Measurements from ENCODE around the gene XYLT1. TPM values are rescaled to one million over a fixed set of nuclear protein-coding genes. Genes with fewer than 3 reads are reported as not detected.

The XYLT1 gene
- polyA plus RNA-seq, 1 donor (not counting 4 experiments of a cell fraction or from before 2014, with no cell fraction given), result 4.4 TPM

DNA sequence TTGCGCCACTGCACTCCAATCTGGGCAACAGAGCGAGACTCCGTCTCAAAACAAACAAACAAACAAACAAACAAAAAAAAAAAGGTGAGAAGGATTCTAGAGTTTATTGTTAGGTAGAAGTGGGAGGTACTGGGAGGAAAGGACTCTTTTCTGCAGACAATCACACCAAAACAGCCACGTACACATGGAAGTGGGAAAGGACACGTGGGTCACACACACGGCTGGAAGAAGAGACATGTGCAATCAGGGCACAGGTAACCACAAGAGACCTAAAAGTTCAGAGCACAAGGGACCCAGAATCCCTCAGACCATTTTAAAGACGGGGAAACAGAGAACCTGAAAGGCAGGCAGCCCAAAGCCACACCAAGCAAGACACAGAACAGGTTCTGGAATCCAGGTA is 20.5 kb downstream of the XYLT1 start:
- FAIRE-seq (no peak), DNase-seq (ENCODE audit: low read depth, low spot score) (no peak)
- Histone ChIP-seq H3K27ac (ENCODE audit: control insufficient read depth, insufficient read depth, low read length) (no peak overlapping the region), H3K27me3 (ENCODE audit: control insufficient read depth, extremely low read depth, insufficient read depth, low read length) (no peaks in the 10 kb centered on the region), H3K36me3 (ENCODE audit: control insufficient read depth in 2 of 2, extremely low read depth in 1 of 2, insufficient read depth in 2 of 2, low read length in 2 of 2) (peaks cover 4 to 5% of the 10 kb centered on the region in 2 experiments), H3K9me1 (ENCODE audit: control insufficient read depth, extremely low read depth, insufficient read depth, low read length) (no peaks in the 10 kb centered on the region), H3K79me2 (ENCODE audit: control insufficient read depth, insufficient read depth, low read length) (no peaks in the 10 kb centered on the region), H3K4me2 (ENCODE audit: control insufficient read depth, extremely low read depth, insufficient read depth, low read depth, low read length) (no peak overlapping the region), H3K4me3 (ENCODE audit: control insufficient read depth in 2 of 3, extremely low read depth in 1 of 3, insufficient read depth in 2 of 3, low read depth in 1 of 3, low read length in 3 of 3) (no peak overlapping the region), H2AFZ (ENCODE audit: control insufficient read depth, low read length) (no peak overlapping the region), H3K9me3 (ENCODE audit: control insufficient read depth, low read depth, low read length) (no peaks in the 10 kb centered on the region), H3K9ac (ENCODE audit: control insufficient read depth, extremely low read depth, insufficient read depth, low read length) (no peak overlapping the region), H4K20me1 (ENCODE audit: control insufficient read depth, extremely low read depth, insufficient read depth, low read length) (no peaks in the 10 kb centered on the region), H3K4me1 (ENCODE audit: control insufficient read depth, extremely low read depth, insufficient read depth, low read length) (peaks cover 3% of the 10 kb centered on the region)
- dilution Hi-C loops (cut with MboI; ENCODE audit: extremely low pct_ligation_motif_present, low sequenced_read_pairs), result no loop called here
- no peak for TF ChIP-seq EZH2 (IDR thresholded peaks at IDR 0.05; ENCODE audit: low read length)
- TF ChIP-seq, protein P1, sequence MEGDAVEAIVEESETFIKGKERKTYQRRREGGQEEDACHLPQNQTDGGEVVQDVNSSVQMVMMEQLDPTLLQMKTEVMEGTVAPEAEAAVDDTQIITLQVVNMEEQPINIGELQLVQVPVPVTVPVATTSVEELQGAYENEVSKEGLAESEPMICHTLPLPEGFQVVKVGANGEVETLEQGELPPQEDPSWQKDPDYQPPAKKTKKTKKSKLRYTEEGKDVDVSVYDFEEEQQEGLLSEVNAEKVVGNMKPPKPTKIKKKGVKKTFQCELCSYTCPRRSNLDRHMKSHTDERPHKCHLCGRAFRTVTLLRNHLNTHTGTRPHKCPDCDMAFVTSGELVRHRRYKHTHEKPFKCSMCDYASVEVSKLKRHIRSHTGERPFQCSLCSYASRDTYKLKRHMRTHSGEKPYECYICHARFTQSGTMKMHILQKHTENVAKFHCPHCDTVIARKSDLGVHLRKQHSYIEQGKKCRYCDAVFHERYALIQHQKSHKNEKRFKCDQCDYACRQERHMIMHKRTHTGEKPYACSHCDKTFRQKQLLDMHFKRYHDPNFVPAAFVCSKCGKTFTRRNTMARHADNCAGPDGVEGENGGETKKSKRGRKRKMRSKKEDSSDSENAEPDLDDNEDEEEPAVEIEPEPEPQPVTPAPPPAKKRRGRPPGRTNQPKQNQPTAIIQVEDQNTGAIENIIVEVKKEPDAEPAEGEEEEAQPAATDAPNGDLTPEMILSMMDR (optimal IDR thresholded peaks at IDR 0.05 in 1 of 3, IDR thresholded peaks at IDR 0.05 in 1 of 3, conservative IDR thresholded peaks at IDR 0.05 in 1 of 3; ENCODE audit: extremely low read depth in 1 of 3, insufficient read depth in 2 of 3, low read length in 3 of 3), result no peak

DNA sequence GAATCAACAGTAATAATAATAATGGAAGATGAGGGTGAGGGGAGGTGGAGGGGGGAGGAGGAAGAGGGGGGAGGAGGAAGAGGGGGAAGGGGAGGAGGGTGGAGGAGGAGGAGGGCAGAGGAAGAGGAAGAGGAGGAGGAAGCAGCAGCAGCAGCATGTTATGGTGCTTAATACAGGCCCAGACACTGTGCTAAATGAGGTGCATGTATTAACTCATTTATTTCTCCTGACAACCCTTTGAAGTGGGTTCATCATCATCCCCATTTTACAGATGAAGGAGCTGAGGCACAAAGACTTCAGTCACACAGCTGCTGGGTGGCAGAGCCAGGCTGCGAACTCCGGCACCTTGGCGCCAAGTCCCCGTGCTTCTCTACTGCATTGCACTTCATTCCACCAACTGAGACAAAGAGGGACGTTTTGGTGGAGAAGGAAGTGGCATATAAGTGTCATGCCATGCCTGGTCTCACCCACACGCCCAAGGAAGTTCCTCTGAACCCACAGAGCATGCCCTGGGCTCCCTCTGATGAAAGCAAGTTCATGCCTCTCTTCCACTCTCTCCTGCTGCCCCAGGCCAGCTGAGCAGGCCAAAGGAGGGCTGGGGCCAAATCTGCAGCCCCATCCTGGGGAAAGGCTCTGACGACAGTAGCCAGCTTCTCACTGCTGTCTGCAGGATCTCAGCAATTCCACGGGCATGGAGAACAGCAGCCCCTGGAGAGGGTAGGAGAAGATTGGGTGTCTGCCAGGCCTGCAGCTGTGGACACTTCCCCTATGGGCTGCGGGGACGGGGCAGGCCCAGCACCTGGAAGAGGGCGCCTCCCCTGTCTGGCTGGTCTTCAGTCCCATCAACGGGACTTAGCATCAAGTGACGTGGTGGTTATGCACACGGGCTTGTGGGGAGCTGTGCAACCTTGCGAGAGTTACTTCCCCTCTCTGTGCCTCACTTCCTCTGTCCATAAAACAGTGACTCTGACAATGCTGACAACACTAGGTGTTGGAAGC is 21.8 kb downstream of the XYLT1 start:
- Histone ChIP-seq H3K4me3 (ENCODE audit: control insufficient read depth in 2 of 3, extremely low read depth in 1 of 3, insufficient read depth in 2 of 3, low read depth in 1 of 3, low read length in 3 of 3) (no peak overlapping the region), H3K79me2 (ENCODE audit: control insufficient read depth, insufficient read depth, low read length) (no peaks in the 10 kb centered on the region), H3K27me3 (ENCODE audit: control insufficient read depth, extremely low read depth, insufficient read depth, low read length) (no peaks in the 10 kb centered on the region), H3K9me1 (ENCODE audit: control insufficient read depth, extremely low read depth, insufficient read depth, low read length) (no peaks in the 10 kb centered on the region), H3K4me1 (ENCODE audit: control insufficient read depth, extremely low read depth, insufficient read depth, low read length) (peaks cover 5% of the 10 kb centered on the region), H2AFZ (ENCODE audit: control insufficient read depth, low read length) (no peak overlapping the region), H4K20me1 (ENCODE audit: control insufficient read depth, extremely low read depth, insufficient read depth, low read length) (no peaks in the 10 kb centered on the region), H3K36me3 (ENCODE audit: control insufficient read depth in 2 of 2, extremely low read depth in 1 of 2, insufficient read depth in 2 of 2, low read length in 2 of 2) (peaks cover 4 to 5% of the 10 kb centered on the region in 2 experiments), H3K9ac (ENCODE audit: control insufficient read depth, extremely low read depth, insufficient read depth, low read length) (no peak overlapping the region), H3K27ac (ENCODE audit: control insufficient read depth, insufficient read depth, low read length) (no peak overlapping the region), H3K4me2 (ENCODE audit: control insufficient read depth, extremely low read depth, insufficient read depth, low read depth, low read length) (no peak overlapping the region), H3K9me3 (ENCODE audit: control insufficient read depth, low read depth, low read length) (no peaks in the 10 kb centered on the region)
- dilution Hi-C loops (cut with MboI; ENCODE audit: extremely low pct_ligation_motif_present, low sequenced_read_pairs), result no loop called here
- TF ChIP-seq, protein P1 (optimal IDR thresholded peaks at IDR 0.05 in 1 of 3, IDR thresholded peaks at IDR 0.05 in 1 of 3, conservative IDR thresholded peaks at IDR 0.05 in 1 of 3; ENCODE audit: extremely low read depth in 1 of 3, insufficient read depth in 2 of 3, low read length in 3 of 3), result no peak
- TF ChIP-seq EZH2 (IDR thresholded peaks at IDR 0.05; ENCODE audit: low read length), result no peak
- FAIRE-seq, result no peak
- DNase-seq (ENCODE audit: low read depth, low spot score), result no peak
